D721Med (cell line): ENCODE results near the gene DLX3.

Source experiments
- DNase-seq: peaks from one replicate; pipeline ENCODE4 v3.0.0; 2011; ENCODE audit warnings: low spot score; ENCODE audit not compliant: insufficient read length
- FAIRE-seq: peaks from 2 replicates; lab custom pipeline; 2011; peaks lifted over from hg19 to GRCh38; lab: Jason Lieb, UNC
- TF ChIP-seq, protein P1 (sequence below): IDR thresholded peaks from 2 replicates; pipeline ENCODE4 v1.5.1; 2012; ENCODE audit warnings: mild to moderate bottlenecking, control low read depth; ENCODE audit not compliant: insufficient read depth; ENCODE audit errors: missing control alignments

The DLX3 gene

DNA sequence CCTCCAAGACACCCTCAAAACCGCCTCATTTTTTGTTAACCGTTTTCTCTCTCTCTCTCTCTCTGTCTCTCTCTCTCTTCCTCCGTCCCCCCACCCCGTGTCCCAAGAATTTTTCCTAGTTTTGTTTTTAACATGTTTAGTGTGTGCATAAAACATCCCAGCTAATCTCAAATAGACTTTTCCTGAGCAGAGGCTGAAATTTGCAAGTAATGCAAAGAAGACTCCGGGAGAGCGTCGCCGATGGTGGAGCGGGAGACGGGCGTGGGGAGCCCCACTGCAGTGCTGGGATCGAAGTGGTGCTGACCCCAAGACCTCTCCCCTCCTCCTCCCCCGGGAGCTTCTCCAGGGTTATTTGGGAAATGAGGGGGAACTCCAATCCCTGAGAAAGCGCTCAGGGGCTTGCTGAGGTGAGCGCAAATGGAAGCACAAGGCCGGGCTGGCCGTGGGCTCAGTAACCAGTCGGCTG, 30.7 kb downstream of the DLX3 start:
- TF ChIP-seq, protein P1, sequence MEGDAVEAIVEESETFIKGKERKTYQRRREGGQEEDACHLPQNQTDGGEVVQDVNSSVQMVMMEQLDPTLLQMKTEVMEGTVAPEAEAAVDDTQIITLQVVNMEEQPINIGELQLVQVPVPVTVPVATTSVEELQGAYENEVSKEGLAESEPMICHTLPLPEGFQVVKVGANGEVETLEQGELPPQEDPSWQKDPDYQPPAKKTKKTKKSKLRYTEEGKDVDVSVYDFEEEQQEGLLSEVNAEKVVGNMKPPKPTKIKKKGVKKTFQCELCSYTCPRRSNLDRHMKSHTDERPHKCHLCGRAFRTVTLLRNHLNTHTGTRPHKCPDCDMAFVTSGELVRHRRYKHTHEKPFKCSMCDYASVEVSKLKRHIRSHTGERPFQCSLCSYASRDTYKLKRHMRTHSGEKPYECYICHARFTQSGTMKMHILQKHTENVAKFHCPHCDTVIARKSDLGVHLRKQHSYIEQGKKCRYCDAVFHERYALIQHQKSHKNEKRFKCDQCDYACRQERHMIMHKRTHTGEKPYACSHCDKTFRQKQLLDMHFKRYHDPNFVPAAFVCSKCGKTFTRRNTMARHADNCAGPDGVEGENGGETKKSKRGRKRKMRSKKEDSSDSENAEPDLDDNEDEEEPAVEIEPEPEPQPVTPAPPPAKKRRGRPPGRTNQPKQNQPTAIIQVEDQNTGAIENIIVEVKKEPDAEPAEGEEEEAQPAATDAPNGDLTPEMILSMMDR, result no peak
- DNase-seq, result no peak
- no peak for FAIRE-seq

- no peak for FAIRE-seq
- TF ChIP-seq, protein P1, result no peak
- DNase-seq, result no peak
Observed at GRCh38 chr17:49963626-49964302, 31.3 kb downstream of the DLX3 start.

DNA sequence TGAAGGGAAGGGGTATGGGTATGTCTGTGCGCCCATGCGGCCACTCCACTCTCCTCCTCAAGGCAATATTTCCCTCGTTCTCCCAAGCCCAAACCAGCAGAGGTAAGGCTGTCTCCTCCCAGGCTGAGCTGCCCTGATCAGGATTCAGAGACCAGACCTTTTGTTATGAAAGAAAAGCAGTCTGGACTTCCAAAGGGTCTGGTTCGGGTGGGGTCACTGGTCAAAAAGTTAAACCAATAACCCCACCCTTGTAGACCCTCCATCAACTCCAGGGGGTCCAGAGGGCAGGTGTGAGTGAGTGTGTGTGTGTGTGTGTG, 31.8 kb downstream of the DLX3 start:
- no peak for DNase-seq
- TF ChIP-seq, protein P1, result no peak
- FAIRE-seq, result no peak

- FAIRE-seq (no peak), DNase-seq (no peak)
- TF ChIP-seq, protein P1, result no peak
Observed at GRCh38 chr17:49962599-49963308, 32.3 kb downstream of the DLX3 start.

DNA sequence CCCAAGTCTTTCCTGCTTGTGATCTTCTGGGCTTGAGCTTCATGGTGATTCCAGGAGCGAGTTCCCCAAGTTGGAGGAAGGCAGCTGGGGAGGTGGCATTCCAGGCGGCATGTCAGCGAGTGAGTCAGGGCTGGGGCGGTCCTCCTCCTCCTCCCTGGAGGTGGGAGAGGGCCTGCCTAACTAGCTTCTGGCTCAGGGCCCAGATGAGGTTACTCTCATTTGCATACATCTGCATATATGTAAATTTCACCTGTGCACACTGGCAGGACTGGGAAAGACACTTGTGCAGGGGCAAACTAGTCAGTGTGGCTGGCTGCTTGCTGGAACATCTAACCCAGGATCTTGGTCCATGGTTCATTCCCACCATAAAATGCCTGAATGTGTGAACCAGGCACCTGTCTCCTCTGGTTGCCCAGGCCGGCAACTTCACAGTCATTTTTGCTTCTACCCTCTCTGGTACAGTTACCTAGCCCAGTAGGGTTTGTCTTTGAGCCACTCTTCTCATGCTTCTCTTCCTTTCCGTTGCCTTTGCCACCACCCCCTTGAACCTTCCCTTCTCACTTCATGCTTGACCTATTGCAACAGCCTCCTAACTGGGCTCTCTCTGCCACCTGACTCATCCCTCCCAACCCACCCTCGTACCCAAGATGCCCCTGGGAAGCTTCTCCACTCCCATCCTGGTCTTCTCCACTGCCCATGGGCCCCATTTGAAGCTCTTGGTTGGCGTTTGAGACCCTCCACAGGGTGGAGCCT, 35.7 kb downstream of the DLX3 start:
- no peak for FAIRE-seq
- DNase-seq, result no peak
- TF ChIP-seq, protein P1, result no peak

GRCh38 chr17:49958723-49959122, 36.3 kb downstream of the DLX3 start:
- DNase-seq (no peak), FAIRE-seq (no peak)
- TF ChIP-seq, protein P1, result no peak
